Caco-2 (cell line): ENCODE results near the gene ITIH5. TPM values are rescaled to one million over a fixed set of nuclear protein-coding genes. Genes with fewer than 3 reads are reported as not detected.

Experiments
- BruUV-seq: library from RNA; stranded (reverse); fragments of 400-500 nt; replicated peaks from 2 replicates; lab custom pipeline; 2021; lab: Mats Ljungman, UMichigan
- CTCF ChIA-PET: fragments of 300-600 bp; sonication (Branson Sonifier 250); formaldehyde crosslinking; loops from one replicate; lab custom pipeline; 2022; ENCODE audit warnings: antibody characterized with exemption; lab: Charles Lee
- POLR2A ChIA-PET: fragments of 300-600 bp; sonication (Branson Sonifier 250); formaldehyde crosslinking; loops from one replicate; lab custom pipeline; 2022; ENCODE audit warnings: antibody characterized with exemption; lab: Charles Lee
- DNase-seq, 2 experiments: peaks; one replicate each; pipeline versions ENCODE4 v3.0.0 to v3.0.0-alpha.2; 2020 to 2022
- H3K27me3 ChIP-seq: replicated peaks from 2 replicates; pipeline ENCODE4 v1.6.0; 2011; ENCODE audit warnings: low read length; ENCODE audit not compliant: control insufficient read depth, insufficient read depth
- H3K36me3 ChIP-seq: 2 replicates; pipeline ENCODE4 v1.5.1; 2011; ENCODE audit warnings: low read length; ENCODE audit not compliant: control insufficient read depth, insufficient read depth
- H3K4me1 ChIP-seq: fragments of 250-450 bp; sonication (Bioruptor Pico); 2 replicates; pipeline ENCODE4 v1.5.1; 2020; ENCODE audit warnings: mild to moderate bottlenecking
- H3K4me3 ChIP-seq: 2 replicates; pipeline ENCODE4 v1.5.1; 2011; ENCODE audit warnings: low read depth, mild to moderate bottlenecking, control low read depth, low read length
- H3K9me3 ChIP-seq: fragments of 250-450 bp; sonication (Bioruptor Pico); 2 replicates; pipeline ENCODE4 v1.5.1; 2020; ENCODE audit warnings: mild to moderate bottlenecking, moderate library complexity
- H3K27ac Mint-ChIP-seq: one replicate; pipeline ENCODE4 v1.8.0; 2022; ENCODE audit warnings: mixed read lengths; ENCODE audit not compliant: unreplicated experiment
- H3K27me3 Mint-ChIP-seq: one replicate; pipeline ENCODE4 v1.8.0; 2022; ENCODE audit warnings: mixed read lengths; ENCODE audit not compliant: insufficient read depth, unreplicated experiment
- H3K36me3 Mint-ChIP-seq: one replicate; pipeline ENCODE4 v1.8.0; 2022; ENCODE audit warnings: mild to moderate bottlenecking, mixed read lengths; ENCODE audit not compliant: insufficient read depth, unreplicated experiment
- H3K4me1 Mint-ChIP-seq: one replicate; pipeline ENCODE4 v1.8.0; 2022; ENCODE audit warnings: low read depth, mixed read lengths; ENCODE audit not compliant: unreplicated experiment
- H3K4me3 Mint-ChIP-seq: one replicate; pipeline ENCODE4 v1.8.0; 2022; ENCODE audit warnings: mild to moderate bottlenecking, moderate library complexity, mixed read lengths; ENCODE audit not compliant: unreplicated experiment
- H3K9me3 Mint-ChIP-seq: one replicate; pipeline ENCODE4 v1.8.0; 2022; ENCODE audit warnings: mixed read lengths; ENCODE audit not compliant: unreplicated experiment
- CTCF ChIP-seq, 2 experiments: fragments of 200-600 bp in 1 of 2; IDR thresholded peaks; 1 replicate in 1 of 2; 2 replicates in 1 of 2; pipeline versions ENCODE4 v1.5.1 to v1.8.0; 2011 to 2022; ENCODE audit warnings: antibody characterized with exemption in 1 of 2, control low read depth in 1 of 2, inconsistent platforms in 1 of 2, low read depth in 1 of 2, low read length in 1 of 2, mild to moderate bottlenecking in 1 of 2, moderate library complexity in 1 of 2; ENCODE audit not compliant: insufficient read depth in 1 of 2, severe bottlenecking in 1 of 2, unreplicated experiment in 1 of 2
- intact Hi-C: fragments of 100-400 bp; cut with micrococcal nuclease; formaldehyde crosslinking; loops from one replicate; pipeline ENCODE4 v1.10.0; 2022; ENCODE audit not compliant: unreplicated experiment
- total RNA-seq: library from RNA; stranded (reverse); gene quantifications from 2 replicates; pipeline ENCODE4 v1.2.3, GENCODE V29; 2022

The ITIH5 gene
- total RNA-seq, 1 experiment from 2014 or later, result 0.18 TPM

GRCh38 chr10:7580520-7580919, 86.2 kb downstream of the ITIH5 start:
- Mint-ChIP-seq H3K4me1 (no peaks in the 10 kb centered on the region), H3K9me3 (no peaks in the 10 kb centered on the region), H3K27me3 (peaks cover 2% of the 10 kb centered on the region), H3K27ac (no peak overlapping the region), H3K36me3 (no peaks in the 10 kb centered on the region), H3K4me3 (no peak overlapping the region)
- no peak for TF ChIP-seq CTCF (IDR thresholded peaks at IDR 0.05; ENCODE audit: insufficient read depth in 1 of 2, low read depth in 1 of 2, low read length in 1 of 2, severe bottlenecking in 1 of 2, unreplicated experiment in 1 of 2)
- Histone ChIP-seq H3K36me3 (no peaks in the 10 kb centered on the region), H3K9me3 (no peaks in the 10 kb centered on the region), H3K4me1 (no peaks in the 10 kb centered on the region), H3K27me3 (no peaks in the 10 kb centered on the region; the same call in 1 of the 2 replicates), H3K4me3 (no peak overlapping the region)
- BruUV-seq, result no TSS peak
- POLR2A ChIA-PET, result no interaction called here
- CTCF ChIA-PET, result interaction anchor here (1.5 kb wide), 1 partner anchor 55 kb away, joined by 4 read pairs; no protein-coding TSS in a partner anchor
- intact Hi-C loops, result no loop called here
- no peak for DNase-seq

DNA sequence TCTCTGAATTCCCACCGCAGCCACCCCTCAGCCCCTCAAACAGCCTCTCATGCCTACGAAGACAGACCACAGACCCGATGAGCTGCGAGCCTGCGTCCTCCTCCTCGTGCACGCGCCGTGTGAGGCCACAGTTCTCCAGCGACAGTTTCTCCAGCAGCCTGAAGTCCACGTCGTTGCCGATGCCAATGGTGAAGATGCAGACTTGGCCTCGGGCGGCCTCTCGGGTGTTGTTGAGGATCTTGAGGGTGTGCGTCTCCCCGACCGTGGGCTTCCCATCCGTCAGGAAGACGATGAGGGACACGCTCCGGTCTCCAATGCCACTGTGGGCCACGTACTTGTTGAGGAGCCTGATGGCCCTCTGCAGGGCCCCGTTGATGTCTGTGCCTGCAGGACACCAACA, 87.1 kb downstream of the ITIH5 start:
- POLR2A ChIA-PET, result no interaction called here
- H3K27ac Mint-ChIP-seq, result no peak overlapping the region
- intact Hi-C loops, result no loop called here

GRCh38 chr10:7577579-7577978, 89.2 kb downstream of the ITIH5 start:
- no peak for DNase-seq
- Histone ChIP-seq H3K9me3 (no peaks in the 10 kb centered on the region), H3K4me1 (no peaks in the 10 kb centered on the region), H3K4me3 (no peak overlapping the region), H3K36me3 (no peaks in the 10 kb centered on the region), H3K27me3 (no peaks in the 10 kb centered on the region; the same call in 1 of the 2 replicates)
- ChIA-PET CTCF (no interaction called here), POLR2A (no interaction called here)
- H3K9me3 Mint-ChIP-seq, result no peaks in the 10 kb centered on the region
- H3K36me3 Mint-ChIP-seq, result no peaks in the 10 kb centered on the region
- H3K27me3 Mint-ChIP-seq, result peaks cover 2% of the 10 kb centered on the region
- no peaks in the 10 kb centered on the region for H3K4me1 Mint-ChIP-seq
- no TSS peak for BruUV-seq
- no peak for TF ChIP-seq CTCF (IDR thresholded peaks at IDR 0.05; ENCODE audit: insufficient read depth in 1 of 2, low read depth in 1 of 2, low read length in 1 of 2, severe bottlenecking in 1 of 2, unreplicated experiment in 1 of 2)
- no peak overlapping the region for H3K4me3 Mint-ChIP-seq
- no peak overlapping the region for H3K27ac Mint-ChIP-seq
- intact Hi-C loops, result no loop called here

More for the DNA sequence above, 87.1 kb downstream of the ITIH5 start:
- no peak for DNase-seq
- CTCF ChIA-PET, result interaction anchor here (1.5 kb wide), 1 partner anchor 54 kb away, joined by 4 read pairs; no protein-coding TSS in a partner anchor
- H3K4me1 ChIP-seq, result no peaks in the 10 kb centered on the region
- no peaks in the 10 kb centered on the region for H3K9me3 ChIP-seq
- no peaks in the 10 kb centered on the region for H3K4me1 Mint-ChIP-seq
- no peaks in the 10 kb centered on the region; the same call in 1 of the 2 replicates for H3K27me3 ChIP-seq
- H3K36me3 Mint-ChIP-seq, result no peaks in the 10 kb centered on the region
- no peaks in the 10 kb centered on the region for H3K36me3 ChIP-seq
- H3K4me3 ChIP-seq, result no peak overlapping the region
- H3K9me3 Mint-ChIP-seq, result no peaks in the 10 kb centered on the region
- BruUV-seq, result no TSS peak
- H3K27me3 Mint-ChIP-seq, result peaks cover 2% of the 10 kb centered on the region
- H3K4me3 Mint-ChIP-seq, result no peak overlapping the region
- no peak for TF ChIP-seq CTCF (IDR thresholded peaks at IDR 0.05; ENCODE audit: insufficient read depth in 1 of 2, low read depth in 1 of 2, low read length in 1 of 2, severe bottlenecking in 1 of 2, unreplicated experiment in 1 of 2)
